GM23338 (cell line): ENCODE results near the gene ATG16L2. TPM values are rescaled to one million over a fixed set of nuclear protein-coding genes. Genes with fewer than 3 reads are reported as not detected.
A peak's percentile ranks its signal among the peaks of the same experiment; 100 is the strongest.
"Not testable (repeated sequence)": the region's sequence is repeated elsewhere in the genome, so short reads cannot be mapped to it uniquely, and the experiment has no call there.

Experiments used
- ATAC-seq: fragments of 200-7000 bp; cut with Tn5 transposase; 3 replicates; pipeline ENCODE4 v1.9.1; 2020
- DNase-seq: peaks from one replicate; pipeline ENCODE4 v3.0.0-alpha.2; 2015; ENCODE audit warnings: low spot score
- H2AFZ ChIP-seq: fragments of 200-600 bp; sonication (generic); 2 replicates; pipeline ENCODE4 v1.8.0; 2016; ENCODE audit warnings: antibody characterized with exemption, mild to moderate bottlenecking, moderate library complexity
- H3F3A ChIP-seq: fragments of 200-600 bp; sonication (generic); replicated peaks from 2 replicates; pipeline ENCODE4 v1.8.0; 2017; ENCODE audit warnings: antibody characterized with exemption, mixed run types, low read depth
- H3K27ac ChIP-seq: fragments of 200-600 bp; sonication (generic); 2 replicates; pipeline ENCODE4 v1.6.1; 2016; ENCODE audit warnings: low read depth
- H3K27me3 ChIP-seq: fragments of 200-600 bp; sonication (generic); 2 replicates; pipeline ENCODE4 v1.8.0; 2016; ENCODE audit warnings: mild to moderate bottlenecking, mixed run types, moderate library complexity; ENCODE audit not compliant: insufficient read depth
- H3K36me3 ChIP-seq: fragments of 200-600 bp; sonication (generic); 2 replicates; pipeline ENCODE4 v1.8.0; 2016; ENCODE audit warnings: mild to moderate bottlenecking; ENCODE audit not compliant: insufficient read depth
- H3K4me1 ChIP-seq: fragments of 200-600 bp; sonication (generic); 2 replicates; pipeline ENCODE4 v1.8.0; 2016; ENCODE audit warnings: mild to moderate bottlenecking, moderate library complexity; ENCODE audit not compliant: insufficient read depth
- H3K4me2 ChIP-seq: fragments of 200-600 bp; sonication (generic); 2 replicates; pipeline ENCODE4 v1.7.1; 2017; ENCODE audit warnings: mixed run types
- H3K4me3 ChIP-seq: fragments of 200-600 bp; sonication (generic); 2 replicates; pipeline ENCODE4 v1.6.1; 2016; ENCODE audit warnings: mixed run types
- H3K79me2 ChIP-seq: fragments of 200-600 bp; sonication (generic); replicated peaks from 2 replicates; pipeline ENCODE4 v1.8.0; 2017; ENCODE audit warnings: mild to moderate bottlenecking; ENCODE audit not compliant: insufficient read depth
- H3K9me2 ChIP-seq: fragments of 200-600 bp; sonication (generic); 2 replicates; pipeline ENCODE4 v1.8.0; 2017; ENCODE audit not compliant: insufficient read depth
- H4K20me1 ChIP-seq: fragments of 200-600 bp; sonication (generic); replicated peaks from 2 replicates; pipeline ENCODE4 v1.8.0; 2017; ENCODE audit warnings: mild to moderate bottlenecking; ENCODE audit not compliant: insufficient read depth
- H3K27ac Mint-ChIP-seq: 2 replicates; pipeline ENCODE4 v1.8.0; 2020; ENCODE audit warnings: inconsistent platforms, mild to moderate bottlenecking, moderate library complexity, mixed read lengths
- H3K27me3 Mint-ChIP-seq: 3 replicates; pipeline ENCODE4 v1.8.0; 2022; ENCODE audit warnings: low read depth, mild to moderate bottlenecking, moderate library complexity, mixed read lengths, inconsistent platforms; ENCODE audit not compliant: insufficient read depth, poor library complexity
- H3K36me3 Mint-ChIP-seq: 3 replicates; pipeline ENCODE4 v1.8.0; 2021; ENCODE audit warnings: low read depth, mild to moderate bottlenecking, inconsistent platforms, moderate library complexity, mixed read lengths
- H3K4me1 Mint-ChIP-seq: 3 replicates; pipeline ENCODE4 v1.8.0; 2020; ENCODE audit warnings: mild to moderate bottlenecking, inconsistent platforms, mixed read lengths
- H3K4me3 Mint-ChIP-seq: 3 replicates; pipeline ENCODE4 v1.8.0; 2021; ENCODE audit warnings: moderate library complexity, mild to moderate bottlenecking, inconsistent platforms, mixed read lengths
- H3K9me3 Mint-ChIP-seq: 3 replicates; pipeline ENCODE4 v1.8.0; 2020; ENCODE audit warnings: moderate library complexity, mild to moderate bottlenecking, inconsistent platforms, mixed read lengths
- EZH2phosphoT487 ChIP-seq: fragments of 200-600 bp; sonication (generic); IDR thresholded peaks from one replicate; pipeline ENCODE4 v1.8.1; 2018; ENCODE audit warnings: antibody characterized with exemption; ENCODE audit not compliant: unreplicated experiment
- NANOG ChIP-seq: IDR thresholded peaks from 2 replicates; pipeline ENCODE4 v1.6.1; 2016; ENCODE audit warnings: antibody characterized with exemption, borderline replicate concordance
- POLR2AphosphoS5 ChIP-seq: IDR thresholded peaks from 2 replicates; pipeline ENCODE4 v1.6.1; 2016; ENCODE audit warnings: antibody characterized with exemption, low read depth
- STAT1 ChIP-seq: IDR thresholded peaks from one replicate; pipeline ENCODE4 v1.6.1; 2016; ENCODE audit warnings: antibody characterized with exemption; ENCODE audit not compliant: unreplicated experiment
- ZNF331 ChIP-seq: fragments of 250-450 bp; sonication (Bioruptor Pico); IDR thresholded peaks from 2 replicates; pipeline ENCODE4 v1.5.0; 2020; ENCODE audit warnings: low read depth, mild to moderate bottlenecking, moderate library complexity
- polyA plus RNA-seq: library from polyadenylated mRNA; unstranded; fragments of >200 nt; fragmentation: Nextera tagmentation; extraction: Ambion mirVana; gene quantifications from 2 replicates; pipeline ENCODE4 v1.2.1, GENCODE V29; 2016
- total RNA-seq: library from RNA; depleted of rRNA; stranded (reverse); fragments of >200 nt; shearing (Covaris generic); gene quantifications from 2 replicates; pipeline ENCODE4 v1.2.3, GENCODE V29; 2014
- TF ChIP-seq, protein P1 (sequence below): IDR thresholded peaks from 2 replicates; pipeline ENCODE4 v1.6.1; 2016; ENCODE audit warnings: antibody characterized with exemption
- TF ChIP-seq, protein P2 (sequence below): fragments of 250-450 bp; sonication (Bioruptor Pico); IDR thresholded peaks from 2 replicates; pipeline ENCODE4 v1.5.0; 2020; ENCODE audit warnings: mild to moderate bottlenecking, moderate library complexity

ATG16L2 gene
- total and polyA plus RNA-seq, 2 experiments from 2014 or later, result 9.6 to 24.6 TPM

DNA sequence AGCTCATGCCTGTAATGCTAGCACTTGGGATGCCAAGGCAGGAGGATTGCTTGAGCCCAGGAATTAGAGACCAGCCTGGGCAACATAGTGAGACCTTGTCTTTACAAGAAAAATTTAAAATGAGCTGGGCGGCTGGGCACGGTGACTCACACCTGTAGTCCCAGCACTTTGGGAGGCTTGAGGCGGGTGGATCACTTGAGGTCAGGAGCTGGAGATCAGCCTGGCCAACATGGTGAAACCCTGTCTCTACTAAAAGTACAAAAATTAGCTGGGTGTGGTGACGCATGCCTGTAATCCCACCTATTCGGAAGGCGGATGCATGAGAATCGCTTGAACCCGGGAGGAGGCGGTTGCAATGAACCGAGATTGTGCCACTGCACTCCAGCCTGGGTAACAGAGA, 2.5 kb upstream of the ATG16L2 start:
- not testable (repeated sequence) for H3K4me2 ChIP-seq, H3K79me2 ChIP-seq, H3K4me3 ChIP-seq, H3K4me3 Mint-ChIP-seq, H4K20me1 ChIP-seq, H3K27ac Mint-ChIP-seq, H3K36me3 ChIP-seq, H2AFZ ChIP-seq, H3K27me3 ChIP-seq, H3K27ac ChIP-seq, H3K9me3 Mint-ChIP-seq, H3K9me2 ChIP-seq, DNase-seq, ATAC-seq
- Mint-ChIP-seq H3K36me3 (peaks cover 19% of the 10 kb centered on the region; the same call in 1 of the 3 replicates), H3K4me1 (peaks cover 28% of the 10 kb centered on the region), H3K27me3 (peaks cover 23% of the 10 kb centered on the region)
- peaks cover 12% of the 10 kb centered on the region for H3F3A ChIP-seq
- peaks cover 15% of the 10 kb centered on the region; the same call in 1 of the 2 replicates for H3K4me1 ChIP-seq

DNA sequence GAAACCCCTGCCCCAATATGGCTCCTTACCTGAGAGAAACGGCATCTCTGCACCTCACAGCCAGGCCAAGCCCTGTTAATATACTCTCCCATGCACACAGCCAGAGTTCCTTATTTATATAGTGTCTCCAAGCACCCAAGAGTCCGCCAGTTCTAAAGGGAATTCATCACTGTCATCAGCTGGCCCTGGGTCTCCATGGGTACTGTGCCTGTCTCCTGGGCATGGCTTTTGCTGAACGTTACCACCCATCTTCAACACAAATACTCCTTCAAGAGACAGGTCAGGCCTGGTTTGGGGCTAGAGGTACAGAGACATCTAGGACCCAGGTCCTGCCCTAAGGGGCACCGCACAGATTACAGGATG, 1.6 kb upstream of the ATG16L2 start:
- Histone ChIP-seq H4K20me1 (no peaks in the 10 kb centered on the region; the same call in 1 of the 2 replicates), H3K4me1 (peaks cover 15% of the 10 kb centered on the region; the same call in 1 of the 2 replicates), H3K4me3 (peak overlapping the region; percentile 40), H3K36me3 (0 out of 2 replicates have a peak, but pooled peaks cover 3% of the 10 kb centered on the region), H3K4me2 (peak overlapping the region; percentile 96), H3F3A (peaks cover 12% of the 10 kb centered on the region), H2AFZ (no peak overlapping the region), H3K9me2 (no peaks in the 10 kb centered on the region), H3K27me3 (no peaks in the 10 kb centered on the region), H3K27ac (no peak overlapping the region), H3K79me2 (peaks cover 7% of the 10 kb centered on the region; the same call in 1 of the 2 replicates)
- H3K4me1 Mint-ChIP-seq, result peaks cover 28% of the 10 kb centered on the region
- no peak for ATAC-seq
- no peaks in the 10 kb centered on the region for H3K9me3 Mint-ChIP-seq
- H3K4me3 Mint-ChIP-seq, result peak overlapping the region; percentile 92
- H3K27me3 Mint-ChIP-seq, result peaks cover 23% of the 10 kb centered on the region
- peaks cover 20% of the 10 kb centered on the region; the same call in 2 of the 3 replicates for H3K36me3 Mint-ChIP-seq
- H3K27ac Mint-ChIP-seq, result no peak overlapping the region
- TF ChIP-seq STAT1 (no peak), EZH2phosphoT487 (no peak), ZNF331 (CRISPR knock-in tag) (no peak), POLR2AphosphoS5 (no peak), NANOG (no peak)
- TF ChIP-seq, protein P1, sequence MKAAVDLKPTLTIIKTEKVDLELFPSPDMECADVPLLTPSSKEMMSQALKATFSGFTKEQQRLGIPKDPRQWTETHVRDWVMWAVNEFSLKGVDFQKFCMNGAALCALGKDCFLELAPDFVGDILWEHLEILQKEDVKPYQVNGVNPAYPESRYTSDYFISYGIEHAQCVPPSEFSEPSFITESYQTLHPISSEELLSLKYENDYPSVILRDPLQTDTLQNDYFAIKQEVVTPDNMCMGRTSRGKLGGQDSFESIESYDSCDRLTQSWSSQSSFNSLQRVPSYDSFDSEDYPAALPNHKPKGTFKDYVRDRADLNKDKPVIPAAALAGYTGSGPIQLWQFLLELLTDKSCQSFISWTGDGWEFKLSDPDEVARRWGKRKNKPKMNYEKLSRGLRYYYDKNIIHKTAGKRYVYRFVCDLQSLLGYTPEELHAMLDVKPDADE, result no peak
- TF ChIP-seq, protein P2, sequence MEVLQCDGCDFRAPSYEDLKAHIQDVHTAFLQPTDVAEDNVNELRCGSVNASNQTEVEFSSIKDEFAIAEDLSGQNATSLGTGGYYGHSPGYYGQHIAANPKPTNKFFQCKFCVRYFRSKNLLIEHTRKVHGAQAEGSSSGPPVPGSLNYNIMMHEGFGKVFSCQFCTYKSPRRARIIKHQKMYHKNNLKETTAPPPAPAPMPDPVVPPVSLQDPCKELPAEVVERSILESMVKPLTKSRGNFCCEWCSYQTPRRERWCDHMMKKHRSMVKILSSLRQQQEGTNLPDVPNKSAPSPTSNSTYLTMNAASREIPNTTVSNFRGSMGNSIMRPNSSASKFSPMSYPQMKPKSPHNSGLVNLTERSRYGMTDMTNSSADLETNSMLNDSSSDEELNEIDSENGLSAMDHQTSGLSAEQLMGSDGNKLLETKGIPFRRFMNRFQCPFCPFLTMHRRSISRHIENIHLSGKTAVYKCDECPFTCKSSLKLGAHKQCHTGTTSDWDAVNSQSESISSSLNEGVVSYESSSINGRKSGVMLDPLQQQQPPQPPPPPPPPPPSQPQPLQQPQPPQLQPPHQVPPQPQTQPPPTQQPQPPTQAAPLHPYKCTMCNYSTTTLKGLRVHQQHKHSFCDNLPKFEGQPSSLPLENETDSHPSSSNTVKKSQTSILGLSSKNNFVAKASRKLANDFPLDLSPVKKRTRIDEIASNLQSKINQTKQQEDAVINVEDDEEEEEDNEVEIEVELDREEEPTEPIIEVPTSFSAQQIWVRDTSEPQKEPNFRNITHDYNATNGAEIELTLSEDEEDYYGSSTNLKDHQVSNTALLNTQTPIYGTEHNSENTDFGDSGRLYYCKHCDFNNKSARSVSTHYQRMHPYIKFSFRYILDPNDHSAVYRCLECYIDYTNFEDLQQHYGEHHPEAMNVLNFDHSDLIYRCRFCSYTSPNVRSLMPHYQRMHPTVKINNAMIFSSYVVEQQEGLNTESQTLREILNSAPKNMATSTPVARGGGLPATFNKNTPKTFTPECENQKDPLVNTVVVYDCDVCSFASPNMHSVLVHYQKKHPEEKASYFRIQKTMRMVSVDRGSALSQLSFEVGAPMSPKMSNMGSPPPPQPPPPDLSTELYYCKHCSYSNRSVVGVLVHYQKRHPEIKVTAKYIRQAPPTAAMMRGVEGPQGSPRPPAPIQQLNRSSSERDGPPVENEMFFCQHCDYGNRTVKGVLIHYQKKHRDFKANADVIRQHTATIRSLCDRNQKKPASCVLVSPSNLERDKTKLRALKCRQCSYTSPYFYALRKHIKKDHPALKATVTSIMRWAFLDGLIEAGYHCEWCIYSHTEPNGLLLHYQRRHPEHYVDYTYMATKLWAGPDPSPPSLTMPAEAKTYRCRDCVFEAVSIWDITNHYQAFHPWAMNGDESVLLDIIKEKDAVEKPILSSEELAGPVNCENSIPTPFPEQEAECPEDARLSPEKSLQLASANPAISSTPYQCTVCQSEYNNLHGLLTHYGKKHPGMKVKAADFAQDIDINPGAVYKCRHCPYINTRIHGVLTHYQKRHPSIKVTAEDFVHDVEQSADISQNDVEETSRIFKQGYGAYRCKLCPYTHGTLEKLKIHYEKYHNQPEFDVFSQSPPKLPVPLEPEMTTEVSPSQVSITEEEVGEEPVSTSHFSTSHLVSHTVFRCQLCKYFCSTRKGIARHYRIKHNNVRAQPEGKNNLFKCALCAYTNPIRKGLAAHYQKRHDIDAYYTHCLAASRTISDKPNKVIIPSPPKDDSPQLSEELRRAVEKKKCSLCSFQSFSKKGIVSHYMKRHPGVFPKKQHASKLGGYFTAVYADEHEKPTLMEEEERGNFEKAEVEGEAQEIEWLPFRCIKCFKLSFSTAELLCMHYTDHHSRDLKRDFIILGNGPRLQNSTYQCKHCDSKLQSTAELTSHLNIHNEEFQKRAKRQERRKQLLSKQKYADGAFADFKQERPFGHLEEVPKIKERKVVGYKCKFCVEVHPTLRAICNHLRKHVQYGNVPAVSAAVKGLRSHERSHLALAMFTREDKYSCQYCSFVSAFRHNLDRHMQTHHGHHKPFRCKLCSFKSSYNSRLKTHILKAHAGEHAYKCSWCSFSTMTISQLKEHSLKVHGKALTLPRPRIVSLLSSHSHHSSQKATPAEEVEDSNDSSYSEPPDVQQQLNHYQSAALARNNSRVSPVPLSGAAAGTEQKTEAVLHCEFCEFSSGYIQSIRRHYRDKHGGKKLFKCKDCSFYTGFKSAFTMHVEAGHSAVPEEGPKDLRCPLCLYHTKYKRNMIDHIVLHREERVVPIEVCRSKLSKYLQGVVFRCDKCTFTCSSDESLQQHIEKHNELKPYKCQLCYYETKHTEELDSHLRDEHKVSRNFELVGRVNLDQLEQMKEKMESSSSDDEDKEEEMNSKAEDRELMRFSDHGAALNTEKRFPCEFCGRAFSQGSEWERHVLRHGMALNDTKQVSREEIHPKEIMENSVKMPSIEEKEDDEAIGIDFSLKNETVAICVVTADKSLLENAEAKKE, result no peak
- no peak for DNase-seq
